IPS DF 19.7 (cell line): ENCODE data around the gene OPN3.

Experiments
- DNase-seq: peaks from one replicate; pipeline ENCODE4 v3.0.0-alpha.2; 2013; ENCODE audit warnings: low read depth, low spot score

Gene OPN3

GRCh38 chr1:241646201-241646600, 6.0 kb upstream of the OPN3 start:
- DNase-seq: no peak

GRCh38 chr1:241645199-241645598, 5.0 kb upstream of the OPN3 start:
- no peak for DNase-seq

GRCh38 chr1:241644259-241644658, 4.1 kb upstream of the OPN3 start:
- DNase-seq: no peak

- DNase-seq: no peak
Observed at GRCh38 chr1:241642593-241642944, 2.4 kb upstream of the OPN3 start.

GRCh38 chr1:241641773-241642592, 1.8 kb upstream of the OPN3 start:
- DNase-seq: no peak

GRCh38 chr1:241640867-241641622, 876 bp upstream of the OPN3 start:
- DNase-seq: no peak

- no peak for DNase-seq
Observed at GRCh38 chr1:241639623-241640148, 483 bp downstream of the OPN3 start.

- no peak for DNase-seq
Observed at GRCh38 chr1:241638909-241639622, 1.1 kb downstream of the OPN3 start.

- DNase-seq: no peak
Observed at GRCh38 chr1:241638099-241638682, 2.0 kb downstream of the OPN3 start.

- DNase-seq: no peak
Observed at GRCh38 chr1:241637604-241638003, 2.6 kb downstream of the OPN3 start.

GRCh38 chr1:241637046-241637590, 3.1 kb downstream of the OPN3 start:
- DNase-seq: no peak

- DNase-seq: no peak
Observed at GRCh38 chr1:241636291-241636690, 3.9 kb downstream of the OPN3 start.

- no peak for DNase-seq
Observed at GRCh38 chr1:241635556-241636152, 4.5 kb downstream of the OPN3 start.

GRCh38 chr1:241632987-241633386, 7.2 kb downstream of the OPN3 start:
- no peak for DNase-seq

- no peak for DNase-seq
Observed at GRCh38 chr1:241631674-241632073, 8.5 kb downstream of the OPN3 start.

GRCh38 chr1:241630899-241631298, 9.3 kb downstream of the OPN3 start:
- no peak for DNase-seq

GRCh38 chr1:241630476-241630875, 9.7 kb downstream of the OPN3 start:
- DNase-seq: no peak

- DNase-seq: no peak
Observed at GRCh38 chr1:241630005-241630404, 10.2 kb downstream of the OPN3 start.

GRCh38 chr1:241627453-241628259, 12.5 kb downstream of the OPN3 start:
- DNase-seq: no peak

GRCh38 chr1:241624935-241625334, 15.2 kb downstream of the OPN3 start:
- DNase-seq: no peak
